K562 (cell line): ENCODE data around the gene TIMM10. TPM values are rescaled to one million over a fixed set of nuclear protein-coding genes. Genes with fewer than 3 reads are reported as not detected.
A peak's percentile ranks its signal among the peaks of the same experiment; 100 is the strongest.

Source experiments
- ARID1B ChIP-seq: fragments of 450-650 bp; IDR thresholded peaks from 2 replicates; pipeline ENCODE4 v1.6.1; 2016; ENCODE audit warnings: antibody characterized with exemption, mild to moderate bottlenecking, inconsistent platforms
- CEBPG ChIP-seq, 3 experiments: fragments of 200-800 bp in 1 of 3; sonication (Bioruptor generic) in 1 of 3; sonication (generic) in 1 of 3; formaldehyde crosslinking in 1 of 3; IDR thresholded peaks in 2 of 3; conservative IDR thresholded peaks in 1 of 3; 2 replicates each; pipeline versions ENCODE4 v1.6.1 to v1.8.0; 2016 to 2022; ENCODE audit warnings: missing compliant biosample characterization in 2 of 3, missing genetic modification characterization in 2 of 3, mild to moderate bottlenecking in 1 of 3, missing genetic modification reagents in 1 of 3
- CREM ChIP-seq: IDR thresholded peaks from 2 replicates; pipeline ENCODE4 v1.6.1; 2014; ENCODE audit warnings: antibody characterized with exemption, low read depth
- GATA2 ChIP-seq: sonication (generic); formaldehyde crosslinking; IDR thresholded peaks from 2 replicates; pipeline ENCODE4 v1.4.0; 2020; ENCODE audit warnings: mild to moderate bottlenecking, missing genetic modification reagents
- HOXB6 ChIP-seq: fragments of 250-450 bp; sonication (Bioruptor Pico); IDR thresholded peaks from 2 replicates; pipeline ENCODE4 v1.5.1; 2022; ENCODE audit warnings: mild to moderate bottlenecking, borderline replicate concordance
- MCM5 ChIP-seq: fragments of 450-650 bp; IDR thresholded peaks from 2 replicates; pipeline ENCODE4 v1.6.1; 2016; ENCODE audit warnings: low read depth
- NCOA4 ChIP-seq: fragments of 450-650 bp; IDR thresholded peaks from 2 replicates; pipeline ENCODE4 v1.6.1; 2018; ENCODE audit warnings: mild to moderate bottlenecking; ENCODE audit not compliant: partially characterized antibody
- NR2F6 ChIP-seq: fragments of 450-650 bp; formaldehyde crosslinking; IDR thresholded peaks from 2 replicates; pipeline ENCODE4 v1.4.0; 2020; ENCODE audit warnings: mild to moderate bottlenecking
- PHTF2 ChIP-seq: fragments of 250-450 bp; sonication (Bioruptor Pico); IDR thresholded peaks from 2 replicates; pipeline ENCODE4 v1.5.0; 2021; ENCODE audit warnings: mild to moderate bottlenecking
- RERE ChIP-seq: sonication (generic); formaldehyde crosslinking; IDR thresholded peaks from 2 replicates; pipeline ENCODE4 v1.8.0; 2023; ENCODE audit warnings: missing genetic modification reagents, mild to moderate bottlenecking, borderline replicate concordance
- TAF15 ChIP-seq: fragments of 200-400 bp; formaldehyde crosslinking; IDR thresholded peaks from 2 replicates; pipeline ENCODE4 v1.6.1; 2017; ENCODE audit warnings: mild to moderate bottlenecking, low read depth, low read length, moderate library complexity
- TAF9B ChIP-seq: fragments of 450-650 bp; IDR thresholded peaks from 2 replicates; pipeline ENCODE4 v1.6.1; 2018; ENCODE audit warnings: mild to moderate bottlenecking; ENCODE audit not compliant: partially characterized antibody
- TCF3 ChIP-seq: sonication (generic); formaldehyde crosslinking; IDR thresholded peaks from 2 replicates; pipeline ENCODE4 v1.4.0; 2020; ENCODE audit warnings: mild to moderate bottlenecking, missing genetic modification reagents
- THRAP3 ChIP-seq: fragments of 450-650 bp; IDR thresholded peaks from 2 replicates; pipeline ENCODE4 v1.6.1; 2016; ENCODE audit warnings: mild to moderate bottlenecking, inconsistent platforms, borderline replicate concordance
- ZNF121 ChIP-seq: sonication (generic); formaldehyde crosslinking; conservative IDR thresholded peaks from 2 replicates; pipeline ENCODE4 v1.8.0; 2022; ENCODE audit warnings: missing genetic modification reagents
- ZNF146 ChIP-seq: IDR thresholded peaks from one replicate; pipeline ENCODE4 v1.6.1; 2018; ENCODE audit warnings: missing compliant biosample characterization; ENCODE audit not compliant: unreplicated experiment
- ZNF175 ChIP-seq: fragments of 200-800 bp; sonication (Bioruptor generic); IDR thresholded peaks from 2 replicates; pipeline ENCODE4 v1.6.1; 2016; ENCODE audit warnings: low read depth, mild to moderate bottlenecking, missing genetic modification characterization, missing compliant biosample characterization
- ZNF644 ChIP-seq: fragments of 200-800 bp; sonication (Bioruptor generic); IDR thresholded peaks from 2 replicates; pipeline ENCODE4 v1.6.1; 2016; ENCODE audit warnings: low read depth, missing genetic modification characterization, missing compliant biosample characterization
- ZNF79 ChIP-seq: fragments of 250-450 bp; sonication (Bioruptor Pico); IDR thresholded peaks from 2 replicates; pipeline ENCODE4 v1.4.0; 2020; ENCODE audit warnings: low read depth, mild to moderate bottlenecking, moderate library complexity
- polyA plus RNA-seq, 8 experiments: library from polyadenylated mRNA; depleted of rRNA in 4 of 8; stranded (reverse) in 5 of 8; unstranded in 3 of 8; fragments of >200 nt; fragmentation: Nextera tagmentation in 2 of 8; fragmentation: Illumina TruSeq in 1 of 8; extraction: Ambion mirVana in 2 of 8; extraction: Trizol in 1 of 8; gene quantifications; 2 replicates each; pipeline versions ENCODE4 v1.2.1 to v1.2.3, GENCODE V29; 2011 to 2014; ENCODE audit warnings: inconsistent platforms in 1 of 8, missing spikeins in 1 of 8
- total RNA-seq, 7 experiments: library from RNA; depleted of rRNA in 6 of 7; stranded (reverse); fragments of >200 nt in 6 of 7; fragmentation: Illumina TruSeq in 2 of 7; extraction: Trizol in 2 of 7; gene quantifications; 2 replicates each; pipeline versions ENCODE4 v1.2.1 to v1.2.3, GENCODE V29; 2011 to 2021; ENCODE audit warnings: low replicate concordance in 1 of 7
- TF ChIP-seq, protein P1 (sequence below): fragments of 450-650 bp; IDR thresholded peaks from 2 replicates; pipeline ENCODE4 v1.6.1; 2016; ENCODE audit warnings: borderline replicate concordance

Gene TIMM10
- total and polyA plus RNA-seq, 9 of the 15 experiments (the other 6 are each of a cell fraction or from before 2014, with no cell fraction given) = 109 to 553 (median 172) TPM

DNA sequence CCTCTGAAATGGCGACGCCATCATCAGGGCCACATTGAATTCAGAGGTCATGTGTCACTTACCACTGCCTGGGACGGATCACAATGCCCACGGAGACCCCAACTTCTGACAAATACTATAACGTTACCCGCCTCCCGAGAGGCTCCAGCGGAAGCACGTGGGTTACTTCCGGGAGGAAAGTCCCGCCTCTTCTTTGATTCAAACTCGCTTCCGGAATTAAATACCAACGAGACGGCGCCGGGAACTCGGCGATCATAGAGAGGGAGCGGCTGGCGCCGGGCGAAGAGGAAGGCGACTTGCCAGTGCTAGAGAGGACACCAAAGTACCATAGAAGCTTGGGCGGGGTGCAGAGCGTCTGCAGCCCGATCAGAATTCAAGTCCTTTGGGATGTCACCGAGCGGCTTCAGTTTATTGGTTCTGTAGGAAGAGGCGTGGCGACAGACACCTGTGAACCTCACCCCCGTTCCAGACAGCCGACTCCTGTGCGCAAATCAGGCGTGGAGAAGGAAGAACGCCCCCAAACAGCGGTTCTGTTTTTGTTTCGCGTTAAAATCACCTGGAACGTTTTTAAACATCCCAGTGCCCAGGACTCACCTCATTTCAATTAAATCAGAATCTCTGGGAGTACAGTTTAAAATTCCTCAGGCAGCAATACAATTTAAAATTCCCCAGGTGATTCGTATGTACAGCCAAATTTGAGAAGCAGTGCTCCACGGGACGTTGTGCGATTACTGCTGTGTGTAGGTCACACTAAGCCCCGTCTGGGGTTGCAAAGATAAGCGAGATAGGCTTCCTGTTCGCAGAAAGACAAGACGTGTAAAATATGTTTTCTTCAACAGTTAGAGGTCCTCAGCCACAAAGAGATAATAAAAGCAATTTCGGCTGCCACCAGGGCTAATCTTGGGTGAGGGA is at the start of gene TIMM10 (continued):
- no peak for TF ChIP-seq PHTF2 (CRISPR knock-in tag)
- TF ChIP-seq ZNF121 (CRISPR knock-in tag) = no peak
- TF ChIP-seq ZNF644 = no peak
- peak; percentile 57; the same call in 1 of the 2 replicates for TF ChIP-seq ZNF175 (CRISPR knock-in tag)
- no peak for TF ChIP-seq NCOA4
- TF ChIP-seq TAF15 = no peak
- peak; percentile 96 for TF ChIP-seq ARID1B
- TF ChIP-seq, protein P1, sequence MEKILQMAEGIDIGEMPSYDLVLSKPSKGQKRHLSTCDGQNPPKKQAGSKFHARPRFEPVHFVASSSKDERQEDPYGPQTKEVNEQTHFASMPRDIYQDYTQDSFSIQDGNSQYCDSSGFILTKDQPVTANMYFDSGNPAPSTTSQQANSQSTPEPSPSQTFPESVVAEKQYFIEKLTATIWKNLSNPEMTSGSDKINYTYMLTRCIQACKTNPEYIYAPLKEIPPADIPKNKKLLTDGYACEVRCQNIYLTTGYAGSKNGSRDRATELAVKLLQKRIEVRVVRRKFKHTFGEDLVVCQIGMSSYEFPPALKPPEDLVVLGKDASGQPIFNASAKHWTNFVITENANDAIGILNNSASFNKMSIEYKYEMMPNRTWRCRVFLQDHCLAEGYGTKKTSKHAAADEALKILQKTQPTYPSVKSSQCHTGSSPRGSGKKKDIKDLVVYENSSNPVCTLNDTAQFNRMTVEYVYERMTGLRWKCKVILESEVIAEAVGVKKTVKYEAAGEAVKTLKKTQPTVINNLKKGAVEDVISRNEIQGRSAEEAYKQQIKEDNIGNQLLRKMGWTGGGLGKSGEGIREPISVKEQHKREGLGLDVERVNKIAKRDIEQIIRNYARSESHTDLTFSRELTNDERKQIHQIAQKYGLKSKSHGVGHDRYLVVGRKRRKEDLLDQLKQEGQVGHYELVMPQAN = peak; percentile 98
- TF ChIP-seq ZNF146 = no peak
- TF ChIP-seq RERE (CRISPR knock-in tag) = no peak
- TF ChIP-seq NR2F6 (CRISPR knock-in tag) = no peak
- TF ChIP-seq CEBPG (CRISPR knock-in tag; IDR thresholded peaks at IDR 0.05) = no peak
- no peak for TF ChIP-seq CEBPG (tag; conservative IDR thresholded peaks at IDR 0.05 in 1 of 2, IDR thresholded peaks at IDR 0.05 in 1 of 2)
- TF ChIP-seq GATA2 (CRISPR knock-in tag) = peak; percentile 94
- no peak for TF ChIP-seq HOXB6 (CRISPR knock-in tag)
- no peak for TF ChIP-seq TAF9B
- TF ChIP-seq CREM = peak; percentile 69
- no peak for TF ChIP-seq THRAP3
- no peak for TF ChIP-seq MCM5
- no peak for TF ChIP-seq ZNF79 (CRISPR knock-in tag)
- TF ChIP-seq TCF3 (CRISPR knock-in tag) = peak; percentile 94
